Endothelial cell of umbilical vein (primary cell): Measurements from ENCODE around the gene FBXO3. TPM values are rescaled to one million over a fixed set of nuclear protein-coding genes. Genes with fewer than 3 reads are reported as not detected.

Experiments
- BruUV-seq: library from RNA; stranded (reverse); fragments of 400-500 nt; replicated peaks from 2 replicates; lab custom pipeline; 2021; lab: Mats Ljungman, UMichigan
- CTCF ChIA-PET: fragments of 300-600, 350-600 bp; sonication (Branson Sonifier 250); formaldehyde crosslinking; loops from one replicate; lab custom pipeline; 2021; ENCODE audit warnings: antibody characterized with exemption, inconsistent platforms; lab: Charles Lee
- POLR2A ChIA-PET: fragments of 300-600, 350-600 bp; sonication (Branson Sonifier 250); formaldehyde crosslinking; loops from one replicate; lab custom pipeline; 2021; ENCODE audit warnings: antibody characterized with exemption, inconsistent platforms; lab: Charles Lee
- DNase-seq: peaks from one replicate; pipeline ENCODE4 v3.0.0-alpha.2; 2011; ENCODE audit warnings: low read depth, low spot score
- FAIRE-seq: peaks from 2 replicates; lab custom pipeline; 2011; peaks lifted over from hg19 to GRCh38; lab: Jason Lieb, UNC
- H2AFZ ChIP-seq: 2 replicates; pipeline ENCODE4 v1.6.0; 2012; ENCODE audit warnings: low read depth, low read length, control low read depth, inconsistent platforms
- H3K27ac ChIP-seq: 2 replicates; pipeline ENCODE4 v1.5.1; 2011; ENCODE audit warnings: low read depth, mild to moderate bottlenecking, control low read depth, low read length, moderate library complexity; ENCODE audit not compliant: insufficient read depth
- H3K27me3 ChIP-seq, 2 experiments: 2 replicates each; pipeline versions ENCODE4 v1.6.0 to v1.6.1; 2011; ENCODE audit warnings: low read length in 2 of 2, mixed read lengths in 1 of 2; ENCODE audit not compliant: control insufficient read depth in 2 of 2, insufficient read depth in 2 of 2
- H3K36me3 ChIP-seq, 2 experiments: 2 replicates in 1 of 2; 3 replicates in 1 of 2; pipeline ENCODE4 v1.5.1; 2011; ENCODE audit warnings: low read length in 2 of 2, mild to moderate bottlenecking in 1 of 2, moderate library complexity in 1 of 2; ENCODE audit not compliant: control insufficient read depth in 2 of 2, insufficient read depth in 2 of 2; ENCODE audit errors: extremely low read depth in 1 of 2
- H3K4me1 ChIP-seq: 3 replicates; pipeline ENCODE4 v1.5.1; 2011; ENCODE audit warnings: mild to moderate bottlenecking, low read length; ENCODE audit not compliant: control insufficient read depth, insufficient read depth; ENCODE audit errors: extremely low read depth
- H3K4me2 ChIP-seq: 2 replicates; pipeline ENCODE4 v1.6.1; 2011; ENCODE audit warnings: low read length, control low read depth, mixed read lengths; ENCODE audit not compliant: insufficient read depth
- H3K4me3 ChIP-seq, 3 experiments: fragments of 200-600 bp in 1 of 3; sonication (generic), shearing (Covaris generic) in 1 of 3; replicated peaks in 1 of 3; 2 replicates each; pipeline ENCODE4 v1.5.1; 2011 to 2016; ENCODE audit warnings: control low read depth in 3 of 3, low read length in 3 of 3, mild to moderate bottlenecking in 2 of 3, inconsistent platforms in 1 of 3, low read depth in 1 of 3, moderate library complexity in 1 of 3; ENCODE audit not compliant: insufficient read depth in 1 of 3
- H3K79me2 ChIP-seq: 2 replicates; pipeline ENCODE4 v1.6.0; 2012; ENCODE audit warnings: low read length, inconsistent platforms; ENCODE audit not compliant: control insufficient read depth, insufficient read depth
- H3K9ac ChIP-seq: replicated peaks from 2 replicates; pipeline ENCODE3; 2011; ENCODE audit warnings: low read length, control low read depth; ENCODE audit not compliant: insufficient read depth; ENCODE audit errors: extremely low read depth
- H3K9me1 ChIP-seq: replicated peaks from 3 replicates; pipeline ENCODE4 v1.6.0; 2011; ENCODE audit warnings: mild to moderate bottlenecking, low read length; ENCODE audit not compliant: control insufficient read depth, insufficient read depth; ENCODE audit errors: extremely low read depth
- H3K9me3 ChIP-seq: replicated peaks from 2 replicates; pipeline ENCODE4 v1.5.1; 2012; ENCODE audit warnings: low read length, inconsistent platforms; ENCODE audit not compliant: control insufficient read depth, insufficient read depth
- H4K20me1 ChIP-seq: replicated peaks from 2 replicates; pipeline ENCODE3; 2011; ENCODE audit warnings: mild to moderate bottlenecking, low read length; ENCODE audit not compliant: control insufficient read depth, insufficient read depth; ENCODE audit errors: extremely low read depth
- FOS ChIP-seq: IDR thresholded peaks from 2 replicates; pipeline ENCODE4 v1.6.1; 2011; ENCODE audit warnings: mild to moderate bottlenecking, low read length, moderate library complexity, borderline replicate concordance; ENCODE audit not compliant: insufficient read depth
- GATA2 ChIP-seq: IDR thresholded peaks from 2 replicates; pipeline ENCODE4 v1.7.0; 2011; ENCODE audit warnings: low read depth, mild to moderate bottlenecking, moderate library complexity, mixed read lengths, low read length; ENCODE audit not compliant: insufficient read length, insufficient read depth
- JUN ChIP-seq: IDR thresholded peaks from 2 replicates; pipeline ENCODE4 v1.6.1; 2011; ENCODE audit warnings: borderline replicate concordance, low read depth; ENCODE audit not compliant: insufficient read length, insufficient read depth
- MYC ChIP-seq: IDR thresholded peaks from one replicate; pipeline ENCODE4 v1.6.1; 2011; ENCODE audit warnings: mild to moderate bottlenecking, low read depth, low read length
- POLR2A ChIP-seq: IDR thresholded peaks from 2 replicates; pipeline ENCODE4 v1.6.1; 2012; ENCODE audit warnings: low read depth, mild to moderate bottlenecking, control low read depth, low read length
- POLR2AphosphoS5 ChIP-seq: IDR thresholded peaks from 2 replicates; pipeline ENCODE4 v1.6.1; 2012; ENCODE audit warnings: low read depth, mild to moderate bottlenecking, control low read depth, low read length, moderate library complexity; ENCODE audit not compliant: insufficient read depth
- dilution Hi-C: fragments of 300-500 bp; cut with MboI; formaldehyde crosslinking; loops from one replicate; pipeline ENCODE4 v1.15.0; 2019; ENCODE audit warnings: low sequenced_read_pairs; ENCODE audit not compliant: extremely low pct_ligation_motif_present
- intact Hi-C: fragments of 100-400 bp; cut with micrococcal nuclease; formaldehyde crosslinking; loops from one replicate; pipeline ENCODE4 v1.10.0; 2022
- polyA plus RNA-seq, 4 experiments: library from polyadenylated mRNA; depleted of rRNA in 3 of 4; stranded (reverse) in 3 of 4; unstranded in 1 of 4; fragments of >200 nt; gene quantifications; 2 replicates each; pipeline versions ENCODE4 v1.2.1 to v1.2.3, GENCODE V29; 2011 to 2012; ENCODE audit warnings: missing spikeins in 1 of 4
- total RNA-seq: library from RNA; stranded (reverse); gene quantifications from 2 replicates; pipeline ENCODE4 v1.2.3, GENCODE V29; 2021
- TF ChIP-seq, protein P1 (sequence below), 2 donors: IDR thresholded peaks; 1 replicate in 1 of 2; 2 replicates in 1 of 2; pipeline ENCODE4 v1.5.1; 2011; ENCODE audit warnings: low read length in 2 of 2, mild to moderate bottlenecking in 2 of 2, moderate library complexity in 2 of 2, control low read depth in 1 of 2, inconsistent platforms in 1 of 2, low read depth in 1 of 2; ENCODE audit not compliant: insufficient read depth in 1 of 2; ENCODE audit errors: extremely low read depth in 1 of 2
- TF ChIP-seq, protein P2 (sequence below): IDR thresholded peaks from 2 replicates; pipeline ENCODE4 v1.6.1; 2011; ENCODE audit not compliant: insufficient read depth, insufficient read length

The FBXO3 gene
- total and polyA plus RNA-seq, 2 donors (not counting 3 experiments of a cell fraction or from before 2014, with no cell fraction given): 18.0 to 23.1 TPM

DNA sequence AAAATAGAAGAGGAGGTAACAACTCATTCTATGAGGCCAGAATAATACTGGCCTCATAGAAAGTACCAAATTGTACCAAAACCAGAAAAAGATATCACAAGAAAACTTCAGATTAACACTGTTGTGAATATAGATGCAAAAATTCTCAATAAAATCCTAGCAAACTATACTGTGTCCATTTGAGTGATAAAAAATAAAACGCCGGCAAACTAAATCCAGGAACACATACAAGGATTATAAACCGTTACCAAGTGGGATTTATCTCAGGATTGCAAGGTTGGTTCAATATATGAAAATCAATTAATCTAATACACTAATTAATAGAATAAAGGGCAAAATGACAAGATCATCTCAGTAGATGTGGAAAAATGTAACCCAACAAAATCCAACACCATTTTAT lies 23.6 kb upstream of the FBXO3 start:
- H3K4me3 ChIP-seq: no peak overlapping the region
- H3K9me1 ChIP-seq: no peaks in the 10 kb centered on the region
- TF ChIP-seq, protein P1, sequence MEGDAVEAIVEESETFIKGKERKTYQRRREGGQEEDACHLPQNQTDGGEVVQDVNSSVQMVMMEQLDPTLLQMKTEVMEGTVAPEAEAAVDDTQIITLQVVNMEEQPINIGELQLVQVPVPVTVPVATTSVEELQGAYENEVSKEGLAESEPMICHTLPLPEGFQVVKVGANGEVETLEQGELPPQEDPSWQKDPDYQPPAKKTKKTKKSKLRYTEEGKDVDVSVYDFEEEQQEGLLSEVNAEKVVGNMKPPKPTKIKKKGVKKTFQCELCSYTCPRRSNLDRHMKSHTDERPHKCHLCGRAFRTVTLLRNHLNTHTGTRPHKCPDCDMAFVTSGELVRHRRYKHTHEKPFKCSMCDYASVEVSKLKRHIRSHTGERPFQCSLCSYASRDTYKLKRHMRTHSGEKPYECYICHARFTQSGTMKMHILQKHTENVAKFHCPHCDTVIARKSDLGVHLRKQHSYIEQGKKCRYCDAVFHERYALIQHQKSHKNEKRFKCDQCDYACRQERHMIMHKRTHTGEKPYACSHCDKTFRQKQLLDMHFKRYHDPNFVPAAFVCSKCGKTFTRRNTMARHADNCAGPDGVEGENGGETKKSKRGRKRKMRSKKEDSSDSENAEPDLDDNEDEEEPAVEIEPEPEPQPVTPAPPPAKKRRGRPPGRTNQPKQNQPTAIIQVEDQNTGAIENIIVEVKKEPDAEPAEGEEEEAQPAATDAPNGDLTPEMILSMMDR (IDR thresholded peaks at IDR 0.05; ENCODE audit: extremely low read depth in 1 of 2, insufficient read depth in 1 of 2, low read depth in 1 of 2, low read length in 2 of 2): no peak
- H2AFZ ChIP-seq: no peak overlapping the region
- ChIA-PET POLR2A (no interaction called here), CTCF (no interaction called here)
- no peaks in the 10 kb centered on the region for H3K4me1 ChIP-seq
- H3K9ac ChIP-seq: no peak overlapping the region
- intact Hi-C loops: no loop called here
- no peak overlapping the region for H3K4me2 ChIP-seq
- no peaks in the 10 kb centered on the region for H3K9me3 ChIP-seq
- no peak overlapping the region for H3K27ac ChIP-seq
- BruUV-seq: no TSS peak
- H3K27me3 ChIP-seq: peaks cover 32 to 69% of the 10 kb centered on the region in 2 experiments
- FAIRE-seq (no peak), DNase-seq (no peak)
- no peaks in the 10 kb centered on the region for H4K20me1 ChIP-seq
- H3K36me3 ChIP-seq: no peaks in the 10 kb centered on the region
- dilution Hi-C loops: no loop called here
- no peaks in the 10 kb centered on the region for H3K79me2 ChIP-seq

DNA sequence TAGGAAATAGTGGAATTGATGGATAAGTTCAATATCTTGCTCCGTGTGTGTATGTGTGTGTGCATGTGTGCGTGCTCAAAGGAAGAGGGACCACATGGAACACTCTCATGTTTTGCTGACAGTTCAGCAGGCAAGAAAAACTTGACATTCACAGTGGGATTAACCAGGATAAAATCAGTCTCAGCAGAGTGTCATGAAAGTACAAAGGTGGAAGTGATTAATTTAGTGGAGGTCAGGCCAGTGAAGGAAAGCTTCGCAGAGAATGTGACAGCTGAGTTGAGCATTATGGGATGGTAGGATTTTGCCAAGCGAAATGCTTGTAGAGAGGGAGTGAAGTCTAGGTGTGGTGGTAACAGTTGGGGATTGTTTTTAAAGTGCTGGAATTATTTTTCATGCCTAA lies 15.7 kb upstream of the FBXO3 start:
- H3K27ac ChIP-seq: no peak overlapping the region
- H3K9me3 ChIP-seq: no peaks in the 10 kb centered on the region
- H3K9me1 ChIP-seq: no peaks in the 10 kb centered on the region
- CTCF ChIA-PET: interaction anchor here (1.1 to 1.3 kb wide), 2 partner anchors 13 to 198 kb away, joined by 4 to 6 read pairs; no protein-coding TSS in a partner anchor
- no peak overlapping the region for H3K4me2 ChIP-seq
- dilution Hi-C loops: no loop called here
- H3K4me1 ChIP-seq: no peaks in the 10 kb centered on the region
- no TSS peak for BruUV-seq
- no peaks in the 10 kb centered on the region for H3K36me3 ChIP-seq
- FAIRE-seq (no peak), DNase-seq (no peak)
- no peak overlapping the region for H3K4me3 ChIP-seq
- POLR2A ChIA-PET: no interaction called here
- no peak overlapping the region for H2AFZ ChIP-seq
- no peak overlapping the region for H3K9ac ChIP-seq
- H3K27me3 ChIP-seq: peaks cover 18 to 40% of the 10 kb centered on the region in 2 experiments
- TF ChIP-seq FOS (no peak), POLR2AphosphoS5 (no peak), GATA2 (no peak), JUN (no peak), MYC (no peak), POLR2A (no peak)
- TF ChIP-seq, protein P2, sequence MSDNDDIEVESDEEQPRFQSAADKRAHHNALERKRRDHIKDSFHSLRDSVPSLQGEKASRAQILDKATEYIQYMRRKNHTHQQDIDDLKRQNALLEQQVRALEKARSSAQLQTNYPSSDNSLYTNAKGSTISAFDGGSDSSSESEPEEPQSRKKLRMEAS: no peak
- TF ChIP-seq, protein P1 (IDR thresholded peaks at IDR 0.05; ENCODE audit: extremely low read depth in 1 of 2, insufficient read depth in 1 of 2, low read depth in 1 of 2, low read length in 2 of 2): no peak
- H3K79me2 ChIP-seq: no peaks in the 10 kb centered on the region
- H4K20me1 ChIP-seq: no peaks in the 10 kb centered on the region
- intact Hi-C loops: no loop called here
